Activated CD8-positive, alpha-beta memory T cell treated with anti-CD3 and anti-CD28 coated beads for 1 hour (primary cell): ENCODE data around the gene RPL39.
A peak's percentile ranks its signal among the peaks of the same experiment; 100 is the strongest.
"Not testable (repeated sequence)": the region's sequence is repeated elsewhere in the genome, so short reads cannot be mapped to it uniquely, and the experiment has no call there.

ENCODE experiments used
- DNase-seq, 2 donors: peaks; one replicate each; pipeline ENCODE4 v3.0.0-alpha.2; 2020; ENCODE audit warnings: low read depth in 1 of 2; ENCODE audit errors: extremely low read depth in 1 of 2

RPL39 gene

DNA sequence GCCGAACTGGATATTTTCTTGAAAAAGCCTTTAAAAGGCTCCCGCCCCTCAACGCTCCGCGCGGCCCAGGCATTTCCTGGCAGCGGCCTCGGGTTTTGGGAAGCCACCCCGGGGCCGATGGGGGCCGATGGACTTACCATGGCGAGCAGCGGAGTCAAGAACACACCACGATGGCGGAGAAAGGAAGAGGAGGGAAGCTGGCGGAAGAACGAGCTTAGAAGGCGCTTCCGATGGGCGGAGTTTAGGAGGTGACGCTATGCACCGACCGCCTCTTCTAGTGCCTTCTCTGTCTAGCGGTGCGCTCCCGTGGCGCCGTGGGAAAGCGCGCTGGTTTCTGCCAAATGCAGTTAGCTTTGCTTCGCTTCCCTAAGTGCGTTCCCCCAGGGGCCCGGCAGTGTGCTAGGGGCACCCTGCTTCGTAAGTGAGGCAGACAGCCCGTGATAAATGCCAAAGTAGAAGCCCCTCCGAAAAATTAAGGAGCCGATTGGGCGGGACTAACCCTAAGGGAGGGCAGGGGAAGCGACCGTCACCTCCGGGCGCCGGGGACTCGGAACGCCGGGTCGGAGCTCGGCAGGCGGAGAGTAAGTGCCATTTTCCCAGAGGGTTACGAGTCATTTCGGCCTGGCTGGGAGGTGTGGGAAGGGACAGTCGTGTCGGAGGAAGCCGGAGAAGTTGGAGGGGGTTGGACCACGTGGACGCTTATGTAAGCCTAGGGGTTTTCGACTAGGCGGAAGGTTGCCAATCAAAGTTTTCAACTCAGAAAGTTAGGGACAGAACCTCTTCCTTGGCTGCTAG is at the start of gene RPL39:
Gene RPL39 (minus strand): TSS at position 194 of the 795 bp plus-strand sequence. CDS start 54 bp downstream, at position 140.
- DNase-seq: peak; percentile 53 to 62

DNA sequence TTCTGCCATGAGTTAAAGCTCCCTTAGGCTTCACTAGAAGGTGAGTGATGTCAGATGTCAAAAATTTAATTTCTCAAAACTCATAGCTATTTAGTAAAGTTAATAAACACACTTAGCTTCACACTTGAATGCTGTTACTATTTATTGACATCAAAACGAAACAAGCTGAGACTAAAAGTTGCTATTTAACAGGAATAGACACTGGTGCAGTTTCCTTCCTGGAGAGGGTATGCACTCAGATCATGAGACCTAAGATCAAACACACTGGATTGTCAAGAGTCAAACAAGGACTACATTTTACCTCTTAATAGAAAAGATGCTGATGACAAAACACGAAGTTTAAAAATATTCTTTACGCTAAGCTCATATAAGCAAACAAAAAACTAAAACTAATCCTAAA is 42.5 kb upstream of the RPL39 start:
- no peak for DNase-seq

- DNase-seq: no peak
Measured at GRCh38 chrX:119828446-119828845, 37.0 kb upstream of the RPL39 start.

- DNase-seq: no peak
Measured at GRCh38 chrX:119826399-119826959, 35.0 kb upstream of the RPL39 start.

- DNase-seq: not testable (repeated sequence)
Measured at GRCh38 chrX:119824221-119824620, 32.8 kb upstream of the RPL39 start.

DNA sequence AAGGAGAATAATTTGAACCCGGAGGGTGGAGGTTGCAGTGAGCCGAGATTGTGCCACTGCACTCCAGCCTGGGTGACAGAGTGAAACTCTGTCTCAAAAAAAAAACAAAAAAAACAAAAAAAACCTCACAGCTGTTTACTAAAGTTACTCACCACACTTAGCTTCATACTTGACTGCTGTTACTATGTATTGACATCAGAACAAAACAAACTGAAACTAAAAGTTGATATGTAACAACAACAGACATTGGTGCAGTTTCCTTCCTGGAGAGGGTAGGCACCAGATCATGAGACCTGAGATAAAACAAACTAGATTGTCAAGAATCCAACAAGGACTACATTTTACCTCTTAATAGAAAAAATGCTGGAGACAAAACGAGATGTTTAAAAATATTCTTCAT is 30.3 kb upstream of the RPL39 start:
- not testable (repeated sequence) for DNase-seq

GRCh38 chrX:119817130-119817690 is 25.8 kb upstream of the RPL39 start:
- no peak for DNase-seq

GRCh38 chrX:119816300-119816699 is 24.9 kb upstream of the RPL39 start:
- DNase-seq: no peak

DNA sequence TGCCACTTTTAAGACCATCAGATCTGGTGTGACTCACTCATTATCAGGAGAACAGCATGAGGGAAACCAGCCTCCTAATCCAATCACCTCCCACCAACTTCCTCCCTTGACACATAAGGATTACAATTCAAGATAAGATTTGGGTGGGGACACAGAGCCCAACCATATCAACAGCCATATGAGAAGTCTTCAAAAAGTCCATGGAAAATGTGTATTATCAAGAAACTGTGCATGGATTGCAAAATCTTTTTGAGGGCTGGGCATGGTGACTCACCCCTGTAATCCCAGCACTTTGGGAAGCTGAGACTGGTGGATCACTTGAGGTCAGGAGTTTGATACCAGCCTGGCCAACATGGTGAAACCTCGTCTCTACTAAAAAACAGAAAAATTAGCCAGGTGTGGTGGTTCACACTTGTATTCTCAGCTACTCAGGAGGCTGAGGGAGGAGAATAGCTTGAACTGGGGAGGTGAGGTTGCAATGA is 17.8 kb upstream of the RPL39 start:
- no peak for DNase-seq

DNA sequence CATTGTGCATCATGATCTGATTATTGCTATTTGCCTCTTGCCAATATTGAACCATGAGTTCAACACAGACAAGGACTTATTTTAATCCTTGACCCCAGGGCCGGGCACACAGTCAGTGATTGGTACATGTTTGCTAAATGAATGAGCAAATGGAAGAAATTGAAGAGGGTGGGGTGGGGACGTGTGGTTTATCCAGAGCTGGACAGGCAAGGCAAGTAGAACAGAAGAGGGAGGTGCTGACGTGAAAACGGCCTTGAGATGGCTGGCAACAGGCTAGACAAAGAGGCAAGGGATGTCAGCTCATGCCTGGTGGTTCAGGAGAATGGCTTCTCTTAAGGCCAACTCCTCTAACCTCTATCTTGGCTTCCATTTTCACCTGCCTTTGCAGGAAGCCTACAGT is 17.0 kb upstream of the RPL39 start:
- DNase-seq: not testable (repeated sequence)

- DNase-seq: no peak
Measured at GRCh38 chrX:119802546-119802945, 11.1 kb upstream of the RPL39 start.

DNA sequence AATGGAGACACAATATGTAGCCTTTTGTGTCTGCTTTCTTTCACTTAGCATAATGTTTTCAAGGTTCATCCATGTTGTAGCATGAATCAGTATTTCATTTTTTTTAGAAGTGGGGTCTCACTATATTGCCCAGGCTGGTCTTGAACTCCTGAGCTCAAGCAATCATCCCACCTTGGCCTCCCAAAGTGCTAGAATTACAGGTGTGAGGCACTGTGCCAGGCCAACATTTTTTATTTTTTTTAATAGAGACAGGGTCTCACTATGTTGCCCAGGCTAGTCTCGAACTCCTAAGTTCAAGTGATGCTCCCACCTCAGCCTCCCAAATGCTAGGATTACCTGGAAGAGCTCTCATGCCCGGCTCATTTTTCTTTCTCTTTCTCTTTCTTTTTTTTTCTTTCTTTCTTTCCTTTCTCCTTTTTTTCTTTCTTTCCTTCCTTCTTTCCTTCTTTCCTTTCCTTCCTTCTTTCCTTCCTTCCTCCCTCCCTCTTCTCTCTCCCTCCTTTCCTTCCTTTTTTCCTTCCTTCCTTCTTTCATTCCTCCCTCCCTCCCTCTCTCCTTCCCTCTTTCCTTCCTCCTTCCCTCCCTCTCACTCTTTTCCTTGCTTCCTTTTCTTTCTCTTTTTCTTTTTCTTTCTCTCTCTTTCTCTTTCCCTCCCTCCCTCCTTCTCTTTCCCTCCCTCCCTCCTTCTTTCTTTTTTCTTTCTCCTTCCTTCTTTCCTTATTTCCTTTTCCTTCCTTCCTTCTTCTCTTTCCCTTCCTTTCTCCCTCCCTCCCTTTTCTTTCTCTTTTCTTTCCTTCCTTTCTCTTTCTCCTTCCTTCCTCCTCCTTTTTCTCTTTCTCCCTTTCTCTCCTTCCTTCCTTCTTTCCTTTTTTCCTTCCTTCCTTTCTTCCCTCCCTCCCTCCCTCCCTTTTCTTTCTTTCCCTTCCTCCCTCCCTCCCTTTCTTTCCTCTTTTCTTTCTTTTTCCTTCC is 10.1 kb upstream of the RPL39 start:
- DNase-seq: no peak

- DNase-seq: no peak
Measured at GRCh38 chrX:119790977-119791436, 423 bp downstream of the RPL39 start.

GRCh38 chrX:119784747-119785446 is 6.5 kb downstream of the RPL39 start:
- no peak for DNase-seq

GRCh38 chrX:119783026-119783425 is 8.4 kb downstream of the RPL39 start:
- no peak for DNase-seq

GRCh38 chrX:119778829-119779228 is 12.6 kb downstream of the RPL39 start:
- no peak for DNase-seq

- DNase-seq: no peak
Measured at GRCh38 chrX:119775517-119776238, 15.8 kb downstream of the RPL39 start.

DNA sequence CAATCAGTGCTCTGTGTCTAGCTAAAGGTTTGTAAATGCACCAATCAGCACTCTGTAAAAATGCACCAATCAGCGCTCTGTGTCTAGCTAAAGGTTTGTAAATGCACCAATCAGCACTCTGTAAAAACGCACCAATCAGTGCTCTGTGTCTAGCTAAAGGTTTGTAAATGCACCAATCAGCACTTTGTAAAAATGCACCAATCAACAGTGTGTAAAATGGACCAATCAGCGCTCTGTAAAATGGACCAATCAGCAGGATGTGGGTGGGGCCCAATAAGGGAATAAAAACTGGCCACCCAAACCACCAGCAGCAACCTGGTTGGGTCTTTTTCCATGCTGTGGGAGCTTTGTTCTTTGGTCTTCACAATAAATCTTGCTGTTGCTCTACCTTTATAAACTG is 22.0 kb downstream of the RPL39 start:
- not testable (repeated sequence) for DNase-seq

GRCh38 chrX:119768436-119768835 is 23.0 kb downstream of the RPL39 start:
- not testable (repeated sequence) for DNase-seq
